ENCODE results near the gene SYNGAP1. TPM values are rescaled to one million over a fixed set of nuclear protein-coding genes. Genes with fewer than 3 reads are reported as not detected.

SYNGAP1 gene
- total and polyA plus RNA-seq, 9 of the 15 experiments (the other 6 are each of a cell fraction or from before 2014, with no cell fraction given): 0.01 to 22.8 (median 3.2) TPM

DNA sequence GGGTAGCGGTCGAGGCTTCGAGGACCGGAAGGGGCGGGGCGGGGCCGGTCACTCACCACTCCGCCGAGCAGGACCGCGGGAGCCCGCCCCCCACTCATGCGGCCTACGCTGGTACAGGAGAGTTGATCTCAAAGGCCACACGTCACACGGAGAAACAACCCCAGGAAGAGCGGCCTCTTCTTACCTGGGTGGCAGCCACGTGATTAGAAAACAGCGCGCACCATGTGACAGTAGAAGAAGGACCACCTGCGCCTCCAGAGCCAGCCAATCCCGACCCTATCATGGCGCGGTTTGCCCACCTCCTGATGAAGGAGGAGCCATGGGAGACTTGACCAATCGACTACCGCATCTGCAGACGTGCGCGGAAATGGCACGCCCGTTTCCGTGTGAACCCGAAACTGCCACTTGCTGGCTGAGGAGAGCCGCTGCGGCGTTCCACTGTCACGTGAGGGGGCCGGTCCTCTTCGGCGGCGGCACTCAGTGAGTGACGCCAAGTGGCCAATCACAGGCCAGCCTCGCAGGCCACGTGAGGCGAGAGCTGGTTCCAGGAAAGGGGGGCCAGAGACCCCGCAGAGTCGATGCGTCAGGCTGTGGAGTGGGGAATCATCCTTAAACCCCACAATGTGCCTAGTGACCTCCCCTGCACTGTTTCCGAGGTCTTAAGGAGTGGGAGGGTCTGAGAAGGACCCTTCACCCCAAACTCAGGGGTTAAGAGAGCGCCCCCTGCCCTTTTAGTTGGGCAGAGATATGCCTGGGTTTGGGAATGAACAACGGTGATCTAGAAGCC, 1.8 kb upstream of the SYNGAP1 start, which contains the start of gene CUTA (continued):
- TF ChIP-seq CBX1 (IDR thresholded peaks at IDR 0.05; ENCODE audit: low read depth): 0 out of 2 replicates have a peak, but pooled peaks have one; percentile 67
- TF ChIP-seq MYC (IDR thresholded peaks at IDR 0.05; ENCODE audit: low read depth, low read length): peak; percentile 95
- TF ChIP-seq MYC (CRISPR knock-in tag; IDR thresholded peaks at IDR 0.05; ENCODE audit: borderline replicate concordance, low read depth): peak; percentile 89
- peak; percentile 58; the same call in 1 of the 2 replicates for TF ChIP-seq STAT5A (IDR thresholded peaks at IDR 0.05; ENCODE audit: borderline replicate concordance, low read length)
- TF ChIP-seq PHF20 (IDR thresholded peaks at IDR 0.05; ENCODE audit: partially characterized antibody): peak; percentile 76
- peak; percentile 82 for TF ChIP-seq ZFX (CRISPR knock-in tag; IDR thresholded peaks at IDR 0.05)
- TF ChIP-seq, protein P1, sequence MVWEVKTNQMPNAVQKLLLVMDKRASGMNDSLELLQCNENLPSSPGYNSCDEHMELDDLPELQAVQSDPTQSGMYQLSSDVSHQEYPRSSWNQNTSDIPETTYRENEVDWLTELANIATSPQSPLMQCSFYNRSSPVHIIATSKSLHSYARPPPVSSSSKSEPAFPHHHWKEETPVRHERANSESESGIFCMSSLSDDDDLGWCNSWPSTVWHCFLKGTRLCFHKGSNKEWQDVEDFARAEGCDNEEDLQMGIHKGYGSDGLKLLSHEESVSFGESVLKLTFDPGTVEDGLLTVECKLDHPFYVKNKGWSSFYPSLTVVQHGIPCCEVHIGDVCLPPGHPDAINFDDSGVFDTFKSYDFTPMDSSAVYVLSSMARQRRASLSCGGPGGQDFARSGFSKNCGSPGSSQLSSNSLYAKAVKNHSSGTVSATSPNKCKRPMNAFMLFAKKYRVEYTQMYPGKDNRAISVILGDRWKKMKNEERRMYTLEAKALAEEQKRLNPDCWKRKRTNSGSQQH (CRISPR knock-in tag; IDR thresholded peaks at IDR 0.05): no peak; the same call in 1 of the 2 replicates
- TF ChIP-seq, protein P2, sequence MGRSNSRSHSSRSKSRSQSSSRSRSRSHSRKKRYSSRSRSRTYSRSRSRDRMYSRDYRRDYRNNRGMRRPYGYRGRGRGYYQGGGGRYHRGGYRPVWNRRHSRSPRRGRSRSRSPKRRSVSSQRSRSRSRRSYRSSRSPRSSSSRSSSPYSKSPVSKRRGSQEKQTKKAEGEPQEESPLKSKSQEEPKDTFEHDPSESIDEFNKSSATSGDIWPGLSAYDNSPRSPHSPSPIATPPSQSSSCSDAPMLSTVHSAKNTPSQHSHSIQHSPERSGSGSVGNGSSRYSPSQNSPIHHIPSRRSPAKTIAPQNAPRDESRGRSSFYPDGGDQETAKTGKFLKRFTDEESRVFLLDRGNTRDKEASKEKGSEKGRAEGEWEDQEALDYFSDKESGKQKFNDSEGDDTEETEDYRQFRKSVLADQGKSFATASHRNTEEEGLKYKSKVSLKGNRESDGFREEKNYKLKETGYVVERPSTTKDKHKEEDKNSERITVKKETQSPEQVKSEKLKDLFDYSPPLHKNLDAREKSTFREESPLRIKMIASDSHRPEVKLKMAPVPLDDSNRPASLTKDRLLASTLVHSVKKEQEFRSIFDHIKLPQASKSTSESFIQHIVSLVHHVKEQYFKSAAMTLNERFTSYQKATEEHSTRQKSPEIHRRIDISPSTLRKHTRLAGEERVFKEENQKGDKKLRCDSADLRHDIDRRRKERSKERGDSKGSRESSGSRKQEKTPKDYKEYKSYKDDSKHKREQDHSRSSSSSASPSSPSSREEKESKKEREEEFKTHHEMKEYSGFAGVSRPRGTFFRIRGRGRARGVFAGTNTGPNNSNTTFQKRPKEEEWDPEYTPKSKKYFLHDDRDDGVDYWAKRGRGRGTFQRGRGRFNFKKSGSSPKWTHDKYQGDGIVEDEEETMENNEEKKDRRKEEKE (IDR thresholded peaks at IDR 0.05; ENCODE audit: borderline replicate concordance in 1 of 2, control insufficient read depth in 1 of 2, low read depth in 2 of 2, low read length in 1 of 2): 0 out of 4 replicates have a peak, but pooled peaks of 1 of the 2 experiments have one; percentile 56
- peak; percentile 75; the same call in 1 of the 2 replicates for TF ChIP-seq DPF2 (IDR thresholded peaks at IDR 0.05)
- TF ChIP-seq NR2C2 (CRISPR knock-in tag; IDR thresholded peaks at IDR 0.05): 0 out of 2 replicates have a peak, but pooled peaks have one; percentile 69
- TF ChIP-seq NR2C2 (tag; IDR thresholded peaks at IDR 0.05): peak; percentile 96
- TF ChIP-seq ZNF12 (CRISPR knock-in tag; IDR thresholded peaks at IDR 0.05): peak; percentile 6; the same call in 1 of the 2 replicates
